Gastroesophageal sphincter (tissue), 3 donors: Measurements from ENCODE around the gene VAV3.

Experiments used
- CTCF ChIP-seq, 4 experiments: fragments of 200-600 bp in 2 of 4; fragments of 450-650 bp in 2 of 4; sonication (generic) in 1 of 4; IDR thresholded peaks; one replicate each; pipeline ENCODE4 v1.5.1; 2017 to 2019; ENCODE audit warnings: antibody characterized with exemption in 4 of 4, mild to moderate bottlenecking in 2 of 4, moderate library complexity in 2 of 4
- POLR2A ChIP-seq, 2 donors: fragments of 450-650 bp; IDR thresholded peaks; one replicate each; pipeline ENCODE4 v1.6.1; 2017; ENCODE audit warnings: antibody characterized with exemption in 2 of 2, mild to moderate bottlenecking in 2 of 2, moderate library complexity in 1 of 2
- POLR2AphosphoS5 ChIP-seq: sonication (generic); formaldehyde crosslinking; IDR thresholded peaks from one replicate; pipeline ENCODE4 v1.6.1; 2017; ENCODE audit warnings: antibody characterized with exemption

- TF ChIP-seq CTCF (IDR thresholded peaks at IDR 0.05) (no peak), POLR2A (IDR thresholded peaks at IDR 0.05) (no peak), POLR2AphosphoS5 (no peak)
Observed at GRCh38 chr1:107597290-107597689, 367.7 kb downstream of the VAV3 start.
